ENCODE results near the gene MEIS2.

Gene MEIS2

GRCh38 chr15:36932070-36932469, 168.3 kb downstream of the MEIS2 start:
- no peak for DNase-seq (ENCODE audit: low read depth)

- DNase-seq (ENCODE audit: low read depth) = no peak
Measured at GRCh38 chr15:36931434-36931833, 168.9 kb downstream of the MEIS2 start.

GRCh38 chr15:36926427-36926825, 173.9 kb downstream of the MEIS2 start:
- DNase-seq (ENCODE audit: low read depth) = no peak

- no peak for DNase-seq (ENCODE audit: low read depth)
Measured at GRCh38 chr15:36925653-36926426, 174.5 kb downstream of the MEIS2 start.

GRCh38 chr15:36925049-36925448, 175.3 kb downstream of the MEIS2 start:
- no peak for DNase-seq (ENCODE audit: low read depth)

- no peak for DNase-seq (ENCODE audit: low read depth)
Measured at GRCh38 chr15:36924034-36924433, 176.3 kb downstream of the MEIS2 start.

- DNase-seq (ENCODE audit: low read depth) = no peak
Measured at GRCh38 chr15:36921484-36922091, 178.8 kb downstream of the MEIS2 start.

- DNase-seq (ENCODE audit: low read depth) = no peak
Measured at GRCh38 chr15:36917411-36918267, 182.7 kb downstream of the MEIS2 start.

- DNase-seq (ENCODE audit: low read depth) = no peak
Measured at GRCh38 chr15:36914960-36915808, 185.2 kb downstream of the MEIS2 start.

- no peak for DNase-seq (ENCODE audit: low read depth)
Measured at GRCh38 chr15:36914466-36914865, 185.9 kb downstream of the MEIS2 start.

- no peak for DNase-seq (ENCODE audit: low read depth)
Measured at GRCh38 chr15:36912311-36912712, 188.0 kb downstream of the MEIS2 start.

GRCh38 chr15:36911322-36911944, 188.9 kb downstream of the MEIS2 start:
- DNase-seq (ENCODE audit: low read depth) = no peak

- no peak for DNase-seq (ENCODE audit: low read depth)
Measured at GRCh38 chr15:36908991-36909390, 191.4 kb downstream of the MEIS2 start.

GRCh38 chr15:36907295-36907694, 193.1 kb downstream of the MEIS2 start:
- DNase-seq (ENCODE audit: low read depth) = no peak

- no peak for DNase-seq (ENCODE audit: low read depth)
Measured at GRCh38 chr15:36905908-36906307, 194.4 kb downstream of the MEIS2 start.

- DNase-seq (ENCODE audit: low read depth) = no peak
Measured at GRCh38 chr15:36904715-36905114, 195.6 kb downstream of the MEIS2 start.

GRCh38 chr15:36903922-36904556, 196.3 kb downstream of the MEIS2 start:
- DNase-seq (ENCODE audit: low read depth) = no peak

GRCh38 chr15:36903195-36903594, 197.2 kb downstream of the MEIS2 start:
- no peak for DNase-seq (ENCODE audit: low read depth)

GRCh38 chr15:36901012-36901411, 199.3 kb downstream of the MEIS2 start:
- DNase-seq (ENCODE audit: low read depth) = no peak

GRCh38 chr15:36899696-36900095, 200.7 kb downstream of the MEIS2 start:
- no peak for DNase-seq (ENCODE audit: low read depth)
